HEK293 (cell line): ENCODE measurements around the gene GRIP1.

Experiments
- CTCF ChIA-PET: fragments of 350-600 bp; formaldehyde crosslinking; extraction: SDS; loops from one replicate; lab custom pipeline; 2021; ENCODE audit warnings: antibody characterized with exemption; lab: Yijun Ruan, JAX
- POLR2A ChIA-PET: fragments of 300-600 bp; formaldehyde crosslinking; extraction: SDS; loops from one replicate; lab custom pipeline; 2020; ENCODE audit warnings: antibody characterized with exemption, inconsistent platforms; lab: Yijun Ruan, JAX
- H3K27ac ChIP-seq: fragments of 200-500 bp; sonication (Bioruptor generic); 2 replicates; pipeline ENCODE4 v1.5.1; 2014; ENCODE audit warnings: low read depth, low read length, control low read depth, inconsistent platforms; ENCODE audit errors: extremely low read depth
- H3K36me3 ChIP-seq, 2 experiments: fragments of 200-500 bp in 1 of 2; sonication (Bioruptor generic) in 1 of 2; 1 replicate in 1 of 2; 2 replicates in 1 of 2; pipeline ENCODE4 v1.5.1; 2014 to 2017; ENCODE audit warnings: inconsistent platforms in 2 of 2, low read length in 2 of 2; ENCODE audit not compliant: control insufficient read depth in 2 of 2, insufficient read depth in 1 of 2
- H3K4me1 ChIP-seq: fragments of 200-500 bp; sonication (Bioruptor generic); 2 replicates; pipeline ENCODE4 v1.5.1; 2014; ENCODE audit warnings: mild to moderate bottlenecking, low read length, inconsistent platforms; ENCODE audit not compliant: control insufficient read depth, insufficient read depth
- H3K4me3 ChIP-seq: 2 replicates; pipeline ENCODE4 v1.5.1; 2011; ENCODE audit warnings: low read depth, mild to moderate bottlenecking, control low read depth, low read length, moderate library complexity
- H3K9me3 ChIP-seq: fragments of 200-500 bp; sonication (Bioruptor generic); 2 replicates; pipeline ENCODE4 v1.5.1; 2014; ENCODE audit warnings: low read depth, low read length, inconsistent platforms; ENCODE audit not compliant: control insufficient read depth, insufficient read depth
- EGR2 ChIP-seq: fragments of 450-650 bp; formaldehyde crosslinking; IDR thresholded peaks from 2 replicates; pipeline ENCODE4 v1.5.1; 2016; ENCODE audit warnings: low read depth, missing biosample characterization, missing genetic modification characterization
- FEZF1 ChIP-seq: fragments of 450-650 bp; formaldehyde crosslinking; IDR thresholded peaks from 2 replicates; pipeline ENCODE4 v1.5.1; 2016; ENCODE audit warnings: missing biosample characterization, missing genetic modification characterization
- HIC1 ChIP-seq: fragments of 450-650 bp; formaldehyde crosslinking; IDR thresholded peaks from 2 replicates; pipeline ENCODE4 v1.5.1; 2016; ENCODE audit warnings: missing biosample characterization, missing genetic modification characterization
- IKZF3 ChIP-seq: fragments of 450-650 bp; IDR thresholded peaks from 2 replicates; pipeline ENCODE4 v1.5.0; 2018; ENCODE audit warnings: missing biosample characterization, mild to moderate bottlenecking, missing genetic modification characterization, moderate library complexity
- PATZ1 ChIP-seq: fragments of 450-650 bp; formaldehyde crosslinking; IDR thresholded peaks from 2 replicates; pipeline ENCODE4 v1.5.1; 2016; ENCODE audit warnings: missing biosample characterization, missing genetic modification characterization
- ZEB2 ChIP-seq: fragments of 450-650 bp; formaldehyde crosslinking; IDR thresholded peaks from 2 replicates; pipeline ENCODE4 v1.5.1; 2016; ENCODE audit warnings: missing biosample characterization, missing genetic modification characterization
- ZNF112 ChIP-seq: fragments of 450-650 bp; formaldehyde crosslinking; IDR thresholded peaks from 2 replicates; pipeline ENCODE4 v1.5.0; 2017; ENCODE audit warnings: missing biosample characterization, missing genetic modification characterization
- ZNF114 ChIP-seq: fragments of 450-650 bp; formaldehyde crosslinking; IDR thresholded peaks from 2 replicates; pipeline ENCODE4 v1.5.0; 2017; ENCODE audit warnings: missing biosample characterization, missing genetic modification characterization
- ZNF133 ChIP-seq: fragments of 450-650 bp; formaldehyde crosslinking; IDR thresholded peaks from 2 replicates; pipeline ENCODE4 v1.5.1; 2016; ENCODE audit warnings: missing biosample characterization, missing genetic modification characterization
- ZNF16 ChIP-seq: fragments of 450-650 bp; formaldehyde crosslinking; IDR thresholded peaks from 2 replicates; pipeline ENCODE4 v1.5.1; 2016; ENCODE audit warnings: low read depth, missing biosample characterization, missing genetic modification characterization
- ZNF202 ChIP-seq: fragments of 450-650 bp; formaldehyde crosslinking; IDR thresholded peaks from 2 replicates; pipeline ENCODE4 v1.5.1; 2016; ENCODE audit warnings: missing biosample characterization, missing genetic modification characterization, borderline replicate concordance
- ZNF248 ChIP-seq: fragments of 450-650 bp; formaldehyde crosslinking; IDR thresholded peaks from 2 replicates; pipeline ENCODE4 v1.5.1; 2017; ENCODE audit warnings: missing biosample characterization, missing genetic modification characterization
- ZNF362 ChIP-seq: fragments of 450-650 bp; formaldehyde crosslinking; IDR thresholded peaks from 2 replicates; pipeline ENCODE4 v1.5.1; 2016; ENCODE audit warnings: missing biosample characterization, missing genetic modification characterization
- ZNF555 ChIP-seq: fragments of 450-650 bp; formaldehyde crosslinking; conservative IDR thresholded peaks from 2 replicates; pipeline ENCODE4 v1.5.1; 2017; ENCODE audit warnings: missing biosample characterization, mild to moderate bottlenecking, missing genetic modification characterization, inconsistent platforms
- ZNF560 ChIP-seq: fragments of 450-650 bp; formaldehyde crosslinking; IDR thresholded peaks from 2 replicates; pipeline ENCODE4 v1.5.1; 2017; ENCODE audit warnings: missing biosample characterization, missing genetic modification characterization, borderline replicate concordance
- ZNF660 ChIP-seq: fragments of 450-650 bp; IDR thresholded peaks from 2 replicates; pipeline ENCODE4 v1.5.1; 2018; ENCODE audit warnings: missing biosample characterization, mild to moderate bottlenecking, missing genetic modification characterization
- ZSCAN4 ChIP-seq: fragments of 450-650 bp; formaldehyde crosslinking; IDR thresholded peaks from 2 replicates; pipeline ENCODE4 v1.5.1; 2017; ENCODE audit warnings: missing biosample characterization, missing genetic modification characterization
- TF ChIP-seq, protein P1 (sequence below): fragments of 450-650 bp; formaldehyde crosslinking; IDR thresholded peaks from 2 replicates; pipeline ENCODE4 v1.5.1; 2016; ENCODE audit warnings: missing biosample characterization, missing genetic modification characterization
- TF ChIP-seq, protein P2 (sequence below): fragments of 450-650 bp; formaldehyde crosslinking; IDR thresholded peaks from 2 replicates; pipeline ENCODE4 v1.5.1; 2017; ENCODE audit warnings: missing biosample characterization, missing genetic modification characterization

The GRIP1 gene

GRCh38 chr12:66533767-66534166 is 145.1 kb downstream of the GRIP1 start:
- CTCF ChIA-PET: no interaction called here

DNA sequence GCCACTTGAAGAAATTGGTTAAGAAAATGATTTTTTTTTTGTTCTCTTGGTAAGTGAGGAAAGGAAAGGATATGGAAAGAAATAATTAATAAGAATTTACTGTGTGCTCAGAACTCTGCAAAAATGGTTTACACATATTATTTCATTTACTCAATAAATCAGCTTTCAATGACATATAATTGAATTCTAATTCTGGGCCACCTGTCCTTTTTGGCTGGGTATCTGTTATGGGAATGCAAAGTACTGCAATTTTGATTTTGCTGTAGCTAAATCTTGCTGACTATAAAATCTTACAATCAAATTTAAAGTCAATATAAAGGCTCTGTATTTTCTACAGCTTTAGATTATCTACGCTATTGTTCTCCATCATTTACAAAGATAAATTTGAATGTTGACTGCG is 147.1 kb downstream of the GRIP1 start:
- Histone ChIP-seq H3K27ac (no peak overlapping the region), H3K9me3 (no peaks in the 10 kb centered on the region), H3K36me3 (no peaks in the 10 kb centered on the region), H3K4me3 (no peak overlapping the region), H3K4me1 (no peaks in the 10 kb centered on the region)
- ChIA-PET POLR2A (no interaction called here), CTCF (interaction anchor here (1.2 kb wide), 1 partner anchor 163 kb away, joined by 3 read pairs; no protein-coding TSS in a partner anchor)
- no peak for TF ChIP-seq ZEB2
- TF ChIP-seq EGR2 (tag by site-specific recombination): no peak
- no peak for TF ChIP-seq ZNF133 (tag by site-specific recombination)
- TF ChIP-seq ZNF16 (tag by site-specific recombination): no peak
- no peak for TF ChIP-seq ZNF560
- TF ChIP-seq ZNF248 (tag by site-specific recombination): no peak
- no peak for TF ChIP-seq ZNF112 (tag by site-specific recombination)
- no peak for TF ChIP-seq ZNF202 (tag by site-specific recombination)
- TF ChIP-seq ZNF362 (tag by site-specific recombination): no peak
- TF ChIP-seq ZNF555 (tag by site-specific recombination): no peak
- TF ChIP-seq HIC1 (tag by site-specific recombination): no peak
- TF ChIP-seq IKZF3 (tag by site-specific recombination): no peak
- TF ChIP-seq FEZF1 (tag by site-specific recombination): no peak

More at GRCh38 chr12:66533767-66534166, 145.1 kb downstream of the GRIP1 start:
- no peaks in the 10 kb centered on the region for H3K4me1 ChIP-seq
- peak; percentile 69 for TF ChIP-seq ZSCAN4 (tag by site-specific recombination)
- no peak for TF ChIP-seq PATZ1 (tag by site-specific recombination)
- TF ChIP-seq, all 188 proteins: peak for 1
- no peak overlapping the region for H3K27ac ChIP-seq
- H3K9me3 ChIP-seq: no peaks in the 10 kb centered on the region
- H3K4me3 ChIP-seq: no peak overlapping the region
- H3K36me3 ChIP-seq: no peaks in the 10 kb centered on the region
- POLR2A ChIA-PET: no interaction called here

DNA sequence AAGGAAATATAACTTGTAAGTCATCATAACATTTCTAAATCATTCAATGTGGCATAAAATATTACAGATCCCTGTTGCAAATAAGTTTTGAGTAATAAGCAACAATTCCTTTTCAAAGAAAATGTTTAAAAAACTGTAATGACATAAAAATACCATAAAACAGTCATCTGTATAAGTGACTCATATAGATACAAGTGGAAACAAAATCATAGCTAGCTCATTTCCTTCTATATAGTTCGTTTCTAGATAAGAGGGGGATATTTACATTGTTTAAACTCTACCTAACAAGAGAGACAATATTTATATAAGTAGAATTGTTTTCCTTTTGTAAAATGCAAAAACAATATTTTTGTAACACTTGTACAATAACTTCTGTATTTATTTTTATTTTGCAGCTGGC is 148.9 kb downstream of the GRIP1 start:
- no peaks in the 10 kb centered on the region for H3K4me1 ChIP-seq
- no peaks in the 10 kb centered on the region for H3K9me3 ChIP-seq
- ChIA-PET POLR2A (no interaction called here), CTCF (no interaction called here)
- H3K27ac ChIP-seq: no peak overlapping the region
- TF ChIP-seq, protein P1, sequence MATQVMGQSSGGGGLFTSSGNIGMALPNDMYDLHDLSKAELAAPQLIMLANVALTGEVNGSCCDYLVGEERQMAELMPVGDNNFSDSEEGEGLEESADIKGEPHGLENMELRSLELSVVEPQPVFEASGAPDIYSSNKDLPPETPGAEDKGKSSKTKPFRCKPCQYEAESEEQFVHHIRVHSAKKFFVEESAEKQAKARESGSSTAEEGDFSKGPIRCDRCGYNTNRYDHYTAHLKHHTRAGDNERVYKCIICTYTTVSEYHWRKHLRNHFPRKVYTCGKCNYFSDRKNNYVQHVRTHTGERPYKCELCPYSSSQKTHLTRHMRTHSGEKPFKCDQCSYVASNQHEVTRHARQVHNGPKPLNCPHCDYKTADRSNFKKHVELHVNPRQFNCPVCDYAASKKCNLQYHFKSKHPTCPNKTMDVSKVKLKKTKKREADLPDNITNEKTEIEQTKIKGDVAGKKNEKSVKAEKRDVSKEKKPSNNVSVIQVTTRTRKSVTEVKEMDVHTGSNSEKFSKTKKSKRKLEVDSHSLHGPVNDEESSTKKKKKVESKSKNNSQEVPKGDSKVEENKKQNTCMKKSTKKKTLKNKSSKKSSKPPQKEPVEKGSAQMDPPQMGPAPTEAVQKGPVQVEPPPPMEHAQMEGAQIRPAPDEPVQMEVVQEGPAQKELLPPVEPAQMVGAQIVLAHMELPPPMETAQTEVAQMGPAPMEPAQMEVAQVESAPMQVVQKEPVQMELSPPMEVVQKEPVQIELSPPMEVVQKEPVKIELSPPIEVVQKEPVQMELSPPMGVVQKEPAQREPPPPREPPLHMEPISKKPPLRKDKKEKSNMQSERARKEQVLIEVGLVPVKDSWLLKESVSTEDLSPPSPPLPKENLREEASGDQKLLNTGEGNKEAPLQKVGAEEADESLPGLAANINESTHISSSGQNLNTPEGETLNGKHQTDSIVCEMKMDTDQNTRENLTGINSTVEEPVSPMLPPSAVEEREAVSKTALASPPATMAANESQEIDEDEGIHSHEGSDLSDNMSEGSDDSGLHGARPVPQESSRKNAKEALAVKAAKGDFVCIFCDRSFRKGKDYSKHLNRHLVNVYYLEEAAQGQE (tag by site-specific recombination): no peak
- TF ChIP-seq, protein P2, sequence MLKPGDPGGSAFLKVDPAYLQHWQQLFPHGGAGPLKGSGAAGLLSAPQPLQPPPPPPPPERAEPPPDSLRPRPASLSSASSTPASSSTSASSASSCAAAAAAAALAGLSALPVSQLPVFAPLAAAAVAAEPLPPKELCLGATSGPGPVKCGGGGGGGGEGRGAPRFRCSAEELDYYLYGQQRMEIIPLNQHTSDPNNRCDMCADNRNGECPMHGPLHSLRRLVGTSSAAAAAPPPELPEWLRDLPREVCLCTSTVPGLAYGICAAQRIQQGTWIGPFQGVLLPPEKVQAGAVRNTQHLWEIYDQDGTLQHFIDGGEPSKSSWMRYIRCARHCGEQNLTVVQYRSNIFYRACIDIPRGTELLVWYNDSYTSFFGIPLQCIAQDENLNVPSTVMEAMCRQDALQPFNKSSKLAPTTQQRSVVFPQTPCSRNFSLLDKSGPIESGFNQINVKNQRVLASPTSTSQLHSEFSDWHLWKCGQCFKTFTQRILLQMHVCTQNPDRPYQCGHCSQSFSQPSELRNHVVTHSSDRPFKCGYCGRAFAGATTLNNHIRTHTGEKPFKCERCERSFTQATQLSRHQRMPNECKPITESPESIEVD: no peak
- TF ChIP-seq ZNF660 (tag by site-specific recombination): no peak
- TF ChIP-seq ZNF114 (tag by site-specific recombination): no peak
- TF ChIP-seq, all 188 proteins: peak for 0
- H3K4me3 ChIP-seq: no peak overlapping the region
- H3K36me3 ChIP-seq: no peaks in the 10 kb centered on the region
